IPS-NIHi7 (cell line): ENCODE results near the gene NKAPD1.
"Not testable (repeated sequence)": the region's sequence is repeated elsewhere in the genome, so short reads cannot be mapped to it uniquely, and the experiment has no call there.

Experiments
- DNase-seq: peaks from one replicate; pipeline ENCODE4 v3.0.0; 2012; ENCODE audit warnings: mixed read lengths; ENCODE audit errors: extremely low spot score

The NKAPD1 gene, protein sequence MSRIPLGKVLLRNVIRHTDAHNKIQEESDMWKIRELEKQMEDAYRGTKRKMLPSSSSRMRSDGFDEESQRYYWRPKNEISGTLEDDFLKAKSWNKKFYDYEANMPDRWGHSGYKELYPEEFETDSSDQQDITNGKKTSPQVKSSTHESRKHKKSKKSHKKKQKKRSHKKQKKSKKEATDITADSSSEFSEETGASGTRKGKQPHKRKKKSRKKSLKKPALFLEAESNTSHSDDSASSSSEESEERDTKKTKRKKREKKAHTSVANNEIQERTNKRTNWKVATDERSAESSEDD

DNA sequence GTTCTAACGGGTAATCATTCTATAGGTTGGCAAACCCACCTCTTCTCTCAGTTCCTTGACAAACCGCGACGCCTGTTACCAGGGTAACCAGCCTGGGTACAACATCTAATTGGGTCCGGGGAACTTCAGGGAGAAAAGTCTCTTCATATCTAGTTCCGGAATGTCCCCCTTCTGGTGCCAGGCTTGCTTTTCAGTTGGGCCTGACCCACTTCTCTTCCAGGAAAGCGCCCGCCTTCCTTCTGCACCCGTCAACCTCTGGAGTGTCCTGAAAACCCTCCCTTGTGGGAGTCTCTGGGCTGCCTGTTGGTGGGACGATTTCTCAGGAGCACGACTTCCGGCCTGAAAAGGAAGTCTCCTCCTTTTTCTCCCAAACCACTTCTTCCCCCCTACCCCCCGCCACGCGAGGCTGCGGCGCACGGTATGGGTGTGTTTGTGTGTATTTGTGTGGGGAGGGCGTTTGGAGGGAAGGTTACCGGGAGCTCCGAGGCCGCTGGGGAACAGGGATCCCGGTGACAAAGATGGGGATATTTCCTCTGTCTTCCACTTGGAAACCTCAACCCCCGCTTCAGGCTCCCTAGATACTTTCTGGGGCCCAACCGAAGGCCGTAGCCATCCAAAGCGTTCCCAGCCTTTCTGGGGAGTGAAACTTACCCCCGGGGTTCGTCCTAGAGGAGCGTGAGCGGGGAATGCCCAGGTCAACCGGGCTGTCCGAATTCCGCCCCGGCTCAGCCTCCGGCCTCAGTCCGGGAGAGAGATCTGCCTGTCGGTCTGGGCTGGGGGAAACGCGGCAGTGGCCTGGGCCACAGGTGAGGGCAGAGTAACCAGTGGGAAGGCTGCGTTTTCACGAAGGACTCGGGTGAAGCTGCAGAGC is at the start of gene NKAPD1, which contains the start of gene PIH1D2:
TSS of gene NKAPD1 (plus strand) at position 359 of the 871 bp plus-strand sequence. CDS start 1,276 bp downstream, outside the sequence.
TSS of gene PIH1D2 (minus strand) at position 77 of the 871 bp plus-strand sequence. CDS start 843 bp downstream, outside the sequence.
- DNase-seq: peak; percentile 81

DNA sequence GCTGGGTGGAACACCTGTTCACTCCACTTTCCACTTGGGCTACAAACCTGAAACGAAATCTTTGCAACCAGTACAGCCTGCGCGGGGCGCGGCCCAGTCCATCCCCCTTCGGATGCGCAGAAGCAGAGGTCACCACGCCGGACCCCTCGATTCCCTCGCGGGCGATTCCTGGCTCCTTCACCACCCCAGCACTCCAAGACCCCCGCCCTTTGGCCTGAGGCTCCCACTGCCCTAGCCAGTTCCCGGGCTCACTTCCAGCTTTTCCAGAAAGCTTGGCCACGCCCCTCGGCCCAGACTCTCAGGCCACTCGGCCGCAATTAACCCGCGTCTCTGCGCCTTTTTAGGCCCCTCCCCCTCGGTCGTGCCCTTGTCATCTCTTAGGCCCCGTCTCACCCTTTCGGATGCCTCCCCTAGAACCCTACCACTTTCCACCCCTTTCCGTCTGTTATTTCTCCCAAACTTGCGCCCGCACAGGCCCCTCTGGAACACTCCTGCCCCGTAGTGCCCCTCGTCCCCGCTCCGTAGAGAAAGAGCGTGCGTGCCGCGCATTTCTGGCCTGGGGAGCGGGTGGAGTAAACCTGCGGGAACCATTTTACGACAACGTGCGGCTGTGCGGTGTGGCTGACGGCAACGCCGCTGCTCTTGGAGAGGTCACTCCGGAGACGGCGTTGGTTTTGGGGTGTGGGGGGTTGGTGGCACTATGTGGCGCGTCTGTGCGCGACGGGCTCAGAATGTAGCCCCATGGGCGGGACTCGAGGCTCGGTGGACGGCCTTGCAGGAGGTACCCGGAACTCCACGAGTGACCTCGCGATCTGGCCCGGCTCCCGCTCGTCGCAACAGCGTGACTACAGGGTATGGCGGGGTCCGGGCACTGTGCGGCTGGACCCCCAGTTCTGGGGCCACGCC is 49.1 kb upstream of the NKAPD1 start, which contains the start of gene DLAT:
TSS of gene DLAT (plus strand) at position 636 of the 906 bp plus-strand sequence. CDS start at position 701, 65 bp downstream.
- DNase-seq: peak; percentile 97

DNA sequence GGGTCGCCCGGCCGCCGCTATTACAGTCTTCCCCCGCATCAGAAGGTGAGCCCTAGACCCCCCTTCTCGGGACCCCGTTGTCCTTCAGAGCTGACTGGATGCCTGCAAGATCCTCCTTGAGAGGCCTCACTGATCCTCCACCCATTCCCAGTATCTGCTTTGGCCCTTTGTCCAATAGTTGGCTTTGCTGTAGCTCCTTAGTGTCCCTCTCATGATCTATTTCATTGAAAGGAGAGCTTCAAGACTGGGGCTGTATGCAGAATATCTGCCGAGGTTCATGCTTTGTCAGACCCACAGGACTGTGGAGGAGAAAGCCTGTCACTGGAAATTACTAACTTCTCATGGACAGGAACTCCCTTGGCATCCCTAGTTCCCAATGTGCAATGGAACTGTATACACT is 48.4 kb upstream of the NKAPD1 start:
- peak; percentile 34 for DNase-seq

DNA sequence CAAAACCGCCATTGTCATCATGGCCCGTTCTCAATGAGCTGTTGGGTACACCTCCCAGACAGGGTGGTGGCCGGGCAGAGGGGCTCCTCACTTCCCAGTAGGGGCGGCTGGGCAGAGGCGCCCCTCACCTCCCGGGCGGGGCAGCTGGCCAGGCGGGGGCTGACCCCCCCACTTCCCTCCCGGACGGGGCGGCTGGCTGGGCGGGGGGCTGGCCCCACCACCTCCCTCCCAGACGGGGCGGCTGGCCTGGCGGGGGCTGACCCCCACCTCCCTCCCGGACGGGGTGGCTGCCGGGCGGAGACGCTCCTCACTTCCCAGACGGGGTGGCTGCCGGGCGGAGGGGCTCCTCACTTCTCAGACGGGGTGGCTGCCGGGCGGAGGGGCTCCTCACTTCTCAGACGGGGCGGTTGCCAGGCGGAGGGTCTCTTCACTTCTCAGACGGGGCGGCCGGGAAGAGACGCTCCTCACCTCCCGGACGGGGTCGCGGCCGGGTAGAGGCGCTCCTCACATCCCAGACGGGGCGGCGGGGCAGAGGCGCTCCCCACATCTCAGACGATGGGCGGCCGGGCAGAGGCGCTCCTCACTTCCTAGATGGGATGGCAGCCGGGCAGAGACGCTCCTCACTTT is 47.2 kb upstream of the NKAPD1 start:
- not testable (repeated sequence) for DNase-seq

DNA sequence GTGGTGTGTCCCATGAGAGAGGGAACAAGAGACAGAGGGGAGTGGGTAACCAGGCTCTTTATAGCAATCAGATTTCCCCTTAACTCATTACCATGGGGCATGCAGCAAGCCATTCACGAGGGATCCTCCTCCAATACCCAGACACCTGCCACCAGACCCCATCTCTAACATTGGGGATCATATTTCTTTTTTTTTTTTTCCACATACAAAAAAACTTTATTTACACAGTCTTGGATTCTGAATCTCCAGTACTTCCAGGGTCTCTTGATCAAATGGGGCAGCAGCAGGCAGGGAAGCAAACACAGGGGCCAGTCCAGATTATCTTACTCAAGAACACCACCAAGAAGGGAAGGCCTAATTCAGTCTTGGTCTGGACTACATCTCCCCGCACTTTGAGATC is 44.6 kb upstream of the NKAPD1 start:
- no peak for DNase-seq

DNA sequence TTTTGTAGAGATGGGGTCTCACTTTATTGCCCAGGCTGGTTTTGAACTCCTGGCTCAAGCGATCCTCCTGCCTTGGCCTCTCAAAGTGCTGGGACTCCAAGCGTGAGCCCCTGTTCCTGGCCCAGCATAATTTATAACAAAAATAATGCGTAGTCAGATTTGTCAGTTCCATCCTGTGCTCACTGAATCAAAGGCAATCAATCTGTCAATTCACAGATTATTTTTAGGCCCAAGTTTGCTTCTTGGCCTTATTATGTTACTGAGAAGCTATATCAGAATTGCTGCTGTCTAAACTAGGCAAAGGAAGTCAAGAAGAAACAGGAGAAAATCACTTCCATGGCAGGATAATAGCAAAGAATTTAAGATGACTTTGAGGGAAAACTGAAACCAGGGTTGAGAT is 40.2 kb upstream of the NKAPD1 start:
- no peak for DNase-seq

DNA sequence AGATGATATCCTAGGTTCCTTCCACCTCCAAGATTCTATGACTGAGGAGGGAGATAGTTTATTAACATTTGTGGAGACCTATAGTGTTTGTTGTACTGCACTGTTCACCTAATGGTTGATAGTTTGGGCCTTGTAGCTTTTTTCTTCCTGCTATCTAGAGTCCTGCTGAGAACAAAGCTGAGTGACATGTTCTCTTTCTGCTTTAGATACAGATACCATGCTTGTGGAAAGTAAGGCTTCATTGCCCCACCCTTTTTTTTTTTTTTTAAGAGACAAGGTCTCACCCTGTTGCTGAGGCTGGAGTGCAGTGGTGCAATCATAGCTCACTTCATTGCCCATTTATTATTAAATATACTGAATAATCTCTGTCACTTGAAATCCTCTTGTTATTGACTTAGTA is 36.6 kb upstream of the NKAPD1 start:
- DNase-seq: no peak

DNA sequence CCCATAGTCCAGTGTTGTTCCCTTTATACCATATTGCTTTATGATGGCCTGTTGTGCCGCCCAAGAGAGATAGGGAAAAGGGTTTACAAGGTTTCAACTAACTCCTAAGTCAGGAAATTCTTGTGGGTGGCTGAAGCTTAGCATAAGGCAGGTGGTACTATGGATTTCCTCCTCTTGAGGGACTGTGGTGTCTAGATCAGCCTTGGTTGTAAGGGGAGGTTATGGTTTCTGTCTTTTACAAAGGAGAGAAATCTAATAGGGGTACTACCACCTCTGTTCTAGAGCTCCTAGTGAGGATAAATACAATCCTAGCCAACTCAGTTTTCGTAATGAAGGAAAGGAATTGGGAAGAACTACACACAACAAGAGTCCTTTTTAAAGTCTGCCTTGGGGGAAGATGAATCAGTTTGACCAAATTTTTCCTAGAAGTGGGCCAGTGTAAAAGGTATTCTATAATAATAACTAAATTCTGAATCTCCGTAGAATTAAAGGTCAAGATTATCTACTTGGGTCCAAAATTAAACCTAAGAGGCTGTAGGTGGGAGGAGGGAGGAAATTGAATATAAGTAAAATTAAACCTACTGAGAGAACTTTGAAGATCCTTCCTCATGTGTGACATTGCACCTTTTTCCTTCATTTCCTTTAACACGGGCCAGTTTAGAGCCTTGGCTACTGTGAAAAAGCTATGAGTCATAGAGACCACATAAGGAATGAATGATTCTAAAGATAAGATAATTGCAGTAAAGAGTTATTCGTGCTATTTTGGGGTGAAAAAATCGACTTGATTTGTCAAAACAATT is 31.7 kb upstream of the NKAPD1 start:
- DNase-seq: no peak

DNA sequence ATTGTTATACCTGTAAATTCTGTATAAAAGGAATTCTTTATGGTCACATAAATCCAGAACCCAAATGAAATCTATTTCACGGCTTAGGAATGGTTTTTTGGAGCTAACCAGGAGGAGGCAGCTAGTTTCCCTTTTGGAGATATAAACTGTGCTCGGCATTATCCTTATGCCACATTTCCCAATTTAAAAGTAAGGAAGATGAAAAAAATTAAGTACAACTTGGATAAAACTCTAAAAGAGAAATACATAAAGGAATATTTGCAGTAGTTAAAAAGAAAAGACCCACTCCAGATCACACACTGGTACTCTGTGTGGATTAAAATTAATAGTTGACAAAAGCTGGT is 31.2 kb upstream of the NKAPD1 start:
- no peak for DNase-seq

DNA sequence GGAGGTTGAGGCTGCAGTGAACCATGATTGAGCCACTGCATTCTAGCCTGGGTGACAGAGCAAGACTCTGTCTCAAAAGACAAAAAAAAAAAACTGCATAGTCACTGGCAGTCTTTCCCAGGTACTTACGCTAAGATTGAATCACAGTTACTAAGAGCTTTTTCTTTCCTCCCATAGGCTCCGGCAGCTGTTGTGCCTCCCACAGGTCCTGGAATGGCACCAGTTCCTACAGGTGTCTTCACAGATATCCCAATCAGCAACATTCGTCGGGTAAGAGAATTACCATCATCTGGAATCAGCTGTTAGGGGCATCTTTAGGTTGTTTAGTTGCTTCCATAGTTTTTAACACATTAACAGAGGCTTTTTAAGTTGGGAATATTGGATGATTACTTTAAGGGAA is 29.1 kb upstream of the NKAPD1 start:
- no peak for DNase-seq

DNA sequence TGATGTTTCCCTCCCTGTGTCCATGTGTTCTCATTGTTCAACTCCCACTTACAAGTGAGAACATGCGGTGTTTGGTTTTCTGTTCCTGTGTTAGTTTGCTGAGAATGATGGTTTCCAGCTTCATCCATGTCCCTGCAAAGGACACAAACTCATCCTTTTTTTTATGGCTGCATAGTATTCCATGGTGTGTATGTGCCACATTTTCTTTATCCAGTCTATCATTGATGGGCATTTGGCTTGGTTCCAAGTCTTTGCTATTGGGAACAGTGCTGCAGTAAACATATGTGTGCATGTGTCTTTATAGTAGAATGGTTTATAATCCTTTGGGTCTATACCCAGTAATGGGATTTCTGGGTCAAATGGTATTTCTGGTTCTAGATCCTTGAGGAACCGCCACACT is 27.5 kb upstream of the NKAPD1 start:
- DNase-seq: not testable (repeated sequence)

DNA sequence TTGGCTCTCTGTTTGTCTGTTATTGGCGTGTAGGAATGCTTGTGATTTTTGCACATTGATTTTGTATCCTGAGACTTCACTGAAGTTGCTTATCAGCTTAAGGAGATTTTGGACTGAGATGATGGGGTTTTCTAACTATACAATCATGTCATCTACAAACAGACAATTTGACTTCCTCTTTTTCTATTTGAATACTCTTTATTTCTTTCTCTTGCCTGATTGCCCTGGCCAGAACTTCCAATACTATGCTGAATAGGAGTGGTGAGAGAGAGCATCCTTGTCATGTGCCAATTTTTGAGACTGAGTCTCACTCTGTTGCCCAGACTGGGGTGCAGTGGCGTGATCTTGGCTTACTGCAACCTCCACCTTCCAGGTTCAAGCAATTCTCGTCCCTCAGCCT is 25.8 kb upstream of the NKAPD1 start:
- not testable (repeated sequence) for DNase-seq

DNA sequence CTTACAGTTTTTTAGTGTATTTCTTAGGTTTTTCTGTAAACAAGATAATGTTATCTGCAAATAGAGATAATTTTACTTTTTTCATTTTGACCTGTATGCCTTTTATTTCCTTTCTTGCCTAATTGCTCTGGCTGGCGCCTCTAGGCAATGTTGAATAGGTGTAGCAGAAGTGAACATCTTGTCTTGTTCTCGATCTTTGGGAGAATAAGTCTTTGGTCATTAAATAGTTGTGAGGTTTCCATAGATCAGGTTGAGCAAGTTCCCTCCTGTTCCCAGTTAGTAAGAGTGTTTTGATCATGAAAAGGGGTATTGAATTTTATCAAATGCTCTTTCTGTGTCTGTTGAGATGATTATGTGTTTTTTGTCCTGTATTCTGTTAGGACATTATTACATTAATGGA is 24.3 kb upstream of the NKAPD1 start:
- DNase-seq: no peak

DNA sequence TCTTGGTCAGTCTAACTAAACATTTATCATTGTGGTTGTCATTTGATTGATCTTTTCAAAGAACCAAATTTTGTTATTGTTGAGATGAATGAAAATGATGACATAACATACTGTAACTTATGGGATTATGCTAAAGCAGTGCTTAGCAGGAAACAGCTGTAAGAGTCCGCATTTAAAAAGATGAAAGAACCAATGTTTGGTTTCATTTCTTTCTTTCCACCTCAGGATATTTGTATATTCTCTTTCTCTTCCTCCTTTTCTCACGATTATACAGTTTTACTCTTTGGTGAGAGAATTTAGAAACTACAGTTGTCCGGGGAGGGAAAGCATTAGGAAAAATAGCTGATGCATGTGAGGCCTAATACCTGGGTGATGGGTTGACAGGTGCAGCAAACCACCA is 23.4 kb upstream of the NKAPD1 start:
- DNase-seq: no peak

DNA sequence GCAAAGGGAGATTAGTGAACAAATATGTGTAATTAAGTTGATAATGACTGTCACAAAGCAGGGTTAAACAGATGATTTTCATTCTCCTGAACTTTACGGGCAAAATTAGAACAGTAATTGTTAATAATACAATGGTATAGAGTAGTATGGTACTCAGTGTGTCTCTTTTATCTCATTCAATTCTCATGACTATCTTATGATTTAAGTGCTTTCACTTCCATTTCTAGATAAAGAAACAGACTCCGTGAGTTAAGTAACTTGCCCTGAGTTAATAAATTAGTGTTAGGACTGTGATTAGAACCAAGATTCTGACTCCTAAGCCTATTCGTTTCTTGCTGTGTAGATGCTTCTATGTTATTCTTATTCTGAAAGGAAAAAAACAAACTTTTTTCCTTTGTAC is 22.3 kb upstream of the NKAPD1 start:
- DNase-seq: no peak

DNA sequence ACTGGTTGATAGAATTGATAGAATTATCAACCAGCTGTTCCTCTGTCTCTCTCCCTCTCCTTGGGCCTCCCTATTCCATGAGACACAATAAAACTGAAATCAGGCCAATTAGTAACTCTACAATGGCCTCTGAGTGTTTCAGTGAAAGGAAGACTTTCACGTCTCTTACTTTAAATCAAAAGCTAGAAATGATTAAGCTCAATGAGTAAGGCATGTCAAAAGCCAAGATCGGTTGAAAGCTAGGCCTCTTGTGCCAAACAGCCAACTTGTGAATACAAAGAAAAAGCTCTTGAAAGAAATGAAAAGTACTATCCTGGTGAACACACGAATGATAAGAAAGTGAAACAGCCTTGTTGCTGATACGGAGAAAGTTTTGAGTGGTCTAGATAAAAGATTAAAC is 16.9 kb upstream of the NKAPD1 start:
- DNase-seq: no peak

DNA sequence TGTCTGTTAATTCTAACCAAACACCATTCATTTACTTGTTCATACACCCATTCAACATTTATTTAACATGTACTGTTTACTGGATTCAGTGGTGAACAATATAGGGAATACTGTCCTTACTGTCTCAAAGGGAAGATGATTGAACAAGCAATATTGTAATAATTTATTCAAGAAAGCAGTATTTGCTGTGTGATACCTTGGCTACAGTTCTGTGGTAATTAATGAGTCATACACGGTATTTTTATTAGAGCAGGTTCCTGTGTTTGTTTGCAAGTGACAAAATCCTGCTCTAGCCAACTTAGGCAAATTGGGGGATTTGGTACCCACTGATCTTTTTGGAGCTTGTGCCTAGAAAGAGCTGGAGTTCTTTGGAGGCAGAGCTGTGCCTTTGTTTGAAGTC is 16.0 kb upstream of the NKAPD1 start:
- no peak for DNase-seq

DNA sequence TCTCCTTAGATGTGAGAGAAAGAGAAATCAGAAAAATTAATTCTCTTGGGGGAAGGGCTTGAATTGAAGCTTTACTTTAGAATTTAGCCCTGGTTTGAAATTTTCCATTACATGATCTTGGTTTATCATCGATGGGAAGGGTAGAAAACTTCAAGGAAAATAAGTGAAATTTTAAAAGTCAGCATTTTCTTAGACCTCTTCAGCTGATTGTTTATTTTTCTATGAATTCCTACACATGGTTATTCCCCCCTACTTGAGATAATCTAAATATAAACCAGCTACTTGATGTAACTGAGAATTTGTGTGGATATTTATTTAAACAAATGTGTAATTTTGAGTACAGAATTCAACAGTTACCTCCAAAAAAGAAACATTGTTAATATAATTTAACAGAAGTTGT is 11.2 kb upstream of the NKAPD1 start:
- DNase-seq: no peak

DNA sequence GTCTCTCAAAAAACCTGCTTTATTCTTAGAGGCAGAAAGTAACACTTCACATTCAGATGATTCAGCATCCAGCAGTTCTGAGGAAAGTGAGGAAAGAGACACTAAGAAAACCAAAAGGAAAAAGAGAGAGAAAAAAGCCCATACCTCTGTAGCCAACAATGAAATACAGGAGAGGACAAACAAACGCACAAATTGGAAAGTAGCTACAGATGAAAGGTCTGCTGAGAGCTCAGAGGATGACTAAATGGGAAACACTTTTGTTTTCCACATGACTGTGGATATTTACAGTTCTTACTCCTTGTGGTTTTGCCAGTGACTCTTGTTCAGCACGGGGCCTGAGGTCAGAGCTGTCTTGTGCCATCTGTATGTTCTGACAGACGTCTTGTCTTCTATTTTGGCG is 8.6 kb downstream of the NKAPD1 start:
- DNase-seq: no peak

DNA sequence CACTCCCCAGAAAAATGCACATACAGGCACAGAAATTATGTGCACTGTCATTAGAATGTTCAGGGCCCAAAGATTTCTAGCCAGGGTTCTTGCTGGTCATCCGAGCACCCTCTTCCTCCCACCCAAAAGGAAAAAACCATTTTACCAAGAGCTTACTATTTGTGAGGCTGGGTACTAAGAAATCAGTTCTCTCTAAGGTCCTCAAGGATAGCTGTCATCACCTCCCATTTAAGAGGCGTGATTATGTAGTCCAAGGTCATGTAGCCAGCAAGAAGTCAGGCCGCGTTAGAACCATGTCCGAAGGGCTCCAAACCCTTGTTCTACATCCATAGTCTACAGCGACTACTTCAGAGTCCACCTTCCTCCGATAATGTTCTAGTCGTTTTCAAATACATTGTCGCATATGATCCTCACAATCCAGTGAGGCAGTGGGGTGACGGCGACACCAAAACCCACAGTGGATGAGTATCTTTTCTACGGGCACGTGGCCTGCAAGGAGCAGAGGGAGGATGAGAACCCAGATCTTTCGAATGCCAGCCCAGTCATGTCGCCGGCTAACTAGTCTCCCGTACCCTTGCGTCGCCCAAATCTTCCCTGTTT is 11.8 kb downstream of the NKAPD1 start:
- DNase-seq: peak; percentile 41
